Ovary (tissue), 3 donors: ENCODE data around the gene ZBTB14.

ENCODE experiments used
- CTCF ChIP-seq, 3 donors: fragments of 450-650 bp in 2 of 3; fragments of 200-600 bp in 1 of 3; IDR thresholded peaks; one replicate each; pipeline versions ENCODE4 v1.5.1 to v1.8.0; 2016 to 2022; ENCODE audit warnings: antibody characterized with exemption in 3 of 3, mild to moderate bottlenecking in 1 of 3
- EP300 ChIP-seq: sonication (generic); formaldehyde crosslinking; IDR thresholded peaks from one replicate; pipeline ENCODE4 v1.6.1; 2017; ENCODE audit warnings: antibody characterized with exemption
- POLR2A ChIP-seq: fragments of 450-650 bp; IDR thresholded peaks from one replicate; pipeline ENCODE4 v1.6.1; 2017; ENCODE audit warnings: antibody characterized with exemption, mild to moderate bottlenecking, moderate library complexity
- donor health status: DM: no; HTN: no; CAD: no.

DNA sequence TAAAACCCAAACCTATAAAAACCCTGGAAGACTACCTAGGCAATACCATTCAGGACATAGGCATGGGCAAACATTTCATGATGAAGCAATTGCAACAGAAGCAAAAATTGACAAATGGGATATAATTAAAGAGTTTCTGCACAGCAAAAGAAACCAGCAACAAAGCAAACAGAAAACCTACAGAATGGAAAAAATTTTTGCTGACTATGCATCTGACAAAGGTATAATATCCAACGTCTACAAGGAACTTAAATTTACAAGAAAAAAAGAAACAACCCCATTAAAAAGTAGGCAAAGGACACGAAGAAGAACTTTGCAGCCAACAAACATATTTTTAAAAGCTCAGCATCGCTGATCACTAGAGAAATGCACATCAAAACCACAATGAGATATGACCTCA is 28.8 kb downstream of the ZBTB14 start:
- TF ChIP-seq CTCF (IDR thresholded peaks at IDR 0.05) (no peak), POLR2A (no peak), EP300 (no peak)
